ENCODE measurements around the gene MBLAC2.

GRCh38 chr5:90483206-90483605 lies 8.6 kb upstream of the MBLAC2 start:
- TF ChIP-seq CTCF (IDR thresholded peaks at IDR 0.05) (no peak), EZH2 (IDR thresholded peaks at IDR 0.05; ENCODE audit: borderline replicate concordance, insufficient read depth, low read depth, low read length, poor library complexity, severe bottlenecking) (no peak)

All from B cell (primary cell).